ENCODE measurements around the gene DMBT1. TPM values are rescaled to one million over a fixed set of nuclear protein-coding genes. Genes with fewer than 3 reads are reported as not detected.

DMBT1 gene
- total RNA-seq, 4 donors from 2014 or later = 0.33 TPM; not detected in 3

DNA sequence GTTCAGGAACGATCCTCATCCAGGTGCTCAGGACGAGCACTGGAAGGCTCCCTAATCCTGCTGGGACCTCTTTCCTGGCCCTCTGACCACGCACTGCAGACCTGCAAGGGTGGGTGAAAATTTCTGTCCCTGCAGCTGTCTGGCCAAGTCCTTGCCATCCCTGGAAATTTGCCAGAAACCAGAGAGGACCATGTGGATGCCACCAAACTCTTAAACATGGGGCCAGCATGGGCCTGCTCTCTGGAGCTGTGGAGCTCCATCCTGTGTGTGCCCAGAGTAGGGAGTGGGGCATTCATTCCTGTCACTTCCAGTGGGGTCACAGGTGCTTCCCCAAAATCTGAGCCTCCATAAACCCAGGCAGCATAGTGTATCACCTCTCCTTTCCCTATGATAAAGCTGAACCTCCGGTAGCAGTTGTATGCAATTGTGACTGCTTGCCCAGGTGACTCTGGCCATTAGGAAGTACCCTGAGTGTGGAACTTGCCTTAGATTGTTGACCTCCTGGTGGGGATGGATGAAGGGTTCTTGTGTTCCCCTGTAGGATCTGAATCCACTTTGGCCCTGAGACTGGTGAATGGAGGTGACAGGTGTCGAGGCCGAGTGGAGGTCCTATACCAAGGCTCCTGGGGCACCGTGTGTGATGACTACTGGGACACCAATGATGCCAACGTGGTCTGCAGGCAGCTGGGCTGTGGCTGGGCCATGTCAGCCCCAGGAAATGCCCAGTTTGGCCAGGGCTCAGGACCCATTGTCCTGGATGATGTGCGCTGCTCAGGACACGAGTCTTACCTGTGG lies 57.1 kb downstream of the DMBT1 start:
- no peak for TF ChIP-seq CTCF (IDR thresholded peaks at IDR 0.05; ENCODE audit: low read depth)

DNA sequence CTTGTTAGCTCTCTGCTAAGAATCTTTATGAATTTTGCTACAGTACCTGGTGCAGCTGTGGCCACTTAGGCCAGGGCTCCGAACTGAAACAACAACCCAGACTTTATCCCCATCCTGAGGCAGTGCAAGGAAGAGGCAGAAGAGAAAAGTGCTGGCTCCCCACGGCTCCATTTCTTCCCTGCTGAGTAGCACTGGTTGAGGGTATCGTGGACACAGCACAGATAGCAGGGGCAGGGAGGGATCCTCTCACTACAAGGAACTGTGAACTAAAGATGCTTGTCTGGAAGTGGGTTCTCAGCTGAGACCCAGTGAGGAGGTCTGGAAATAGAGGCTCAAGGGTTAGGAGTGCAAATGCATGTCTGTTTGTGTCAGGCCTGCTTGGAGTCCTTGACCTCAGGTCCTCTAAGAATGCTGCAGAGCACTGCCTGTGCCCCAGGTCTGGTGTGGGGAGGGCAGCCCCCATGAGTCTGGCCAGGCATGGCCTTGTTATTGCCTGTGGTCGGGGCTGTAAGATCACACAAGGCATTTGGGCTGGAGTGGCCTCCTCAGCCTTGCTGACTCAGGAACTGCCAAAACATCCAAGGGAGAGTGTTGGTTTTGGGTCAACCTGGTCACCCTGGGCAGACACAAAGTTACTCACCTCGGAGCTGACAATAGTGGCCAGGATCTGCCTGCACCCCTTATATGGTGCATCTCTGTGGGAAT lies 58.1 kb downstream of the DMBT1 start:
- TF ChIP-seq CTCF (IDR thresholded peaks at IDR 0.05; ENCODE audit: low read depth) = no peak

- no peak for TF ChIP-seq CTCF (IDR thresholded peaks at IDR 0.05; ENCODE audit: low read depth)
These were observed 64.0 kb downstream of the DMBT1 start for GRCh38 chr10:122624546-122624945.

- TF ChIP-seq CTCF (IDR thresholded peaks at IDR 0.05; ENCODE audit: low read depth) = no peak
These were observed 70.0 kb downstream of the DMBT1 start for GRCh38 chr10:122630526-122630925.

DNA sequence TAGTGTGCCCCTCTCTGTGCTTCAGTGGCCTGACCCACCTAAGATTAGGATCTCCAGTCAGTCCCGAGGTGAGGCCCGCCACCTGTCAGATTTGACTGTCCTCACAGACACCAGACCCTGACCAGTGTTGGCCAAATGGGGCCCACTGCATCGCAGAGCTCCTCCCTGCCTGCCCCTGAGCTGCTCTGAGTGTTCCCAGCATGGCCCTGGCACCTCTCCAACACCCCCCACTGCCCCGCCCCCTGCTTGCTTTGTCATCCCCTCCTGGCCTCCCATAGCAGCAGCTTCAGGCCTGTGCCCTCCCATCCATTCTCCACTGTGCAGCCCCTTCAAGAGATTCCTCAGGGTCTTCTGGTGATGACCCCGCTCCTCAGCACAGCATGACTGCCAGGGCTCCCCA lies 71.5 kb downstream of the DMBT1 start:
- TF ChIP-seq CTCF (IDR thresholded peaks at IDR 0.05; ENCODE audit: low read depth) = no peak

DNA sequence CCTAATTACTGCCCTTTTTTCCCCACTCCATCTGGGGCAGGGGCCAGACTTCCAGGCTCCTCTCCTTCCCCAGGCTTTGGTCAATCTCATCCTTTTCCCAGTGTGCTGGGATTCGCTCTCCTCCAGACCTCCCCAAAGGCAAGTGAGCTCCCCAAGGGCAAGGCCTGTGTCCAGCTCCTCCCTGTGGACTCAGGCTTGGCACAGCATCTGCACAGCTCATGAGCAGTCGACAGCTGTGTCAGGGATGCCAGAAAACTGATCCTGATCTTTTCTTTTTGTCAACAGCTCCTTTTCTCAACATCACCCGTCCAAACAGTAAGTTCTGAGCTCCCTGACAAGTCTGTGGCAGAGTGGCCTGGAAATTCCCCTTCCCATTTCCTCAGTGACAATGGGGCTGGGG lies 72.0 kb downstream of the DMBT1 start:
- no peak for TF ChIP-seq CTCF (IDR thresholded peaks at IDR 0.05; ENCODE audit: low read depth)

- no peak for TF ChIP-seq CTCF (IDR thresholded peaks at IDR 0.05; ENCODE audit: low read depth)
These were observed 76.4 kb downstream of the DMBT1 start for GRCh38 chr10:122636953-122637352.
